Measurements from ENCODE around the gene MRC2.

MRC2 gene

DNA sequence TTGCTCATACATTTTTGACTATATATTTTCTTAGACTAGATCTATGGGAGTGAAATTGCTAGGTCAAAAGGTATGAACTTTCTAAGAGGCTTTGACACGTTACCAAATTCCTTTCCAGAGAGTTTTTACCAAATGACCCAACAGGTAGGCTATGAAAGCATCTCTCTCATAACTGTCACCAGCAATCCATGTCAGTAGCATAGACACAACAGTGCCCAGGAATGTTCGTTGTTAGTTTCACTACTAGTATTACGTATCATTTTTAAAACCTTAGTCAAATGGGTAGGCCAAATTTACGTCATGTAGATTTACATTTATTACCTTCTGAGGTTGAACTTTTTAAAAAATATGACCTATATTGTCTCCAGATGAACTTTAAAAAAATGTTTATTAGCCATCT lies 113.8 kb downstream of the MRC2 start:
- DNase-seq = no peak
- no peaks in the 10 kb centered on the region for H3K9me2 ChIP-seq (replicated peaks; ENCODE audit: insufficient read depth, low read length)
- no peak overlapping the region for H2AFZ ChIP-seq (ENCODE audit: low read length)
- TF ChIP-seq EZH2 (optimal IDR thresholded peaks at IDR 0.05; ENCODE audit: low read depth, low read length) (no peak), EZH2phosphoT487 (IDR thresholded peaks at IDR 0.05; ENCODE audit: low read length) (no peak)
- TF ChIP-seq, protein P1, sequence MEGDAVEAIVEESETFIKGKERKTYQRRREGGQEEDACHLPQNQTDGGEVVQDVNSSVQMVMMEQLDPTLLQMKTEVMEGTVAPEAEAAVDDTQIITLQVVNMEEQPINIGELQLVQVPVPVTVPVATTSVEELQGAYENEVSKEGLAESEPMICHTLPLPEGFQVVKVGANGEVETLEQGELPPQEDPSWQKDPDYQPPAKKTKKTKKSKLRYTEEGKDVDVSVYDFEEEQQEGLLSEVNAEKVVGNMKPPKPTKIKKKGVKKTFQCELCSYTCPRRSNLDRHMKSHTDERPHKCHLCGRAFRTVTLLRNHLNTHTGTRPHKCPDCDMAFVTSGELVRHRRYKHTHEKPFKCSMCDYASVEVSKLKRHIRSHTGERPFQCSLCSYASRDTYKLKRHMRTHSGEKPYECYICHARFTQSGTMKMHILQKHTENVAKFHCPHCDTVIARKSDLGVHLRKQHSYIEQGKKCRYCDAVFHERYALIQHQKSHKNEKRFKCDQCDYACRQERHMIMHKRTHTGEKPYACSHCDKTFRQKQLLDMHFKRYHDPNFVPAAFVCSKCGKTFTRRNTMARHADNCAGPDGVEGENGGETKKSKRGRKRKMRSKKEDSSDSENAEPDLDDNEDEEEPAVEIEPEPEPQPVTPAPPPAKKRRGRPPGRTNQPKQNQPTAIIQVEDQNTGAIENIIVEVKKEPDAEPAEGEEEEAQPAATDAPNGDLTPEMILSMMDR (IDR thresholded peaks at IDR 0.05; ENCODE audit: low read length) = no peak
- no peaks in the 10 kb centered on the region for H4K20me1 ChIP-seq (ENCODE audit: insufficient read depth, low read length)
- no peaks in the 10 kb centered on the region for H3F3A ChIP-seq (ENCODE audit: insufficient read depth, low read length)
- no peak overlapping the region for H3K27ac ChIP-seq (ENCODE audit: low read length)
- H3K9ac ChIP-seq (ENCODE audit: low read length) = no peak overlapping the region
- H3K36me3 ChIP-seq (replicated peaks; ENCODE audit: insufficient read depth, low read length) = no peaks in the 10 kb centered on the region
- H3K79me2 ChIP-seq (ENCODE audit: low read length) = no peaks in the 10 kb centered on the region
- H3K27me3 ChIP-seq (replicated peaks; ENCODE audit: insufficient read depth, low read length) = no peaks in the 10 kb centered on the region
- no peaks in the 10 kb centered on the region for H3K9me3 ChIP-seq (replicated peaks; ENCODE audit: insufficient read depth, low read length)
- no peak overlapping the region for H3K4me2 ChIP-seq (ENCODE audit: low read depth, low read length)
- no peak overlapping the region for H3K4me3 ChIP-seq (ENCODE audit: low read length)
- no peaks in the 10 kb centered on the region for H3K4me1 ChIP-seq (ENCODE audit: low read length)

All from MM.1S (cell line).